Jurkat, Clone E6-1 (cell line): ENCODE measurements around the gene IVD.

ENCODE experiments used
- DNase-seq: peaks from one replicate; pipeline ENCODE4 v3.0.0-alpha.2; 2011; ENCODE audit warnings: low read depth, low spot score
- H3K4me3 ChIP-seq: 2 replicates; pipeline ENCODE4 v1.5.1; 2011; ENCODE audit warnings: mild to moderate bottlenecking, low read length, control low read depth, moderate library complexity

IVD gene

GRCh38 chr15:40467261-40467615 is 61.6 kb downstream of the IVD start:
- no peak overlapping the region for H3K4me3 ChIP-seq
- no peak for DNase-seq

DNA sequence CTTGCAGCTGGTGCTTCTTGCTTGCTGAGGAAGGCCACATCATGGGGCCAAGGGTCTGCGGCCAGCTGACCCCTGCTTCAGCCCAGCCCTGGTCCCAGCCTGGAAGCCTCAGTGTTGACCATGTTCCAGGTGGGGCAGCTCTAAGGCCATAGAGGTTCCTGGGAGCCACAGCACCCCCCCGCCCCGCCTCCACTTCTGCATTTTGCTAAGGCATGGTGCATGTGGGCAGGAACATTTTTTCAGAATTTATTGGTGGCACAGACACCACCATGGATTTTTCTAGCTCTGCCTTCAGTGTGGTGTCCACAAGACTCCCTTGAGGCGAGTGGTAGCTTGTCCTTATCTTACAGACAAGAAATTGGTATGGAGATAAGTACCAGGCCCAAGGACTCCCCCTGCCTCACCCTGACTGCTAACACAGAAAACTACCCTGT is 63.3 kb downstream of the IVD start:
- no peak for DNase-seq
- H3K4me3 ChIP-seq, result no peak overlapping the region

- H3K4me3 ChIP-seq, result no peak overlapping the region
- no peak for DNase-seq
Observed at GRCh38 chr15:40469776-40470390, 64.3 kb downstream of the IVD start.

DNA sequence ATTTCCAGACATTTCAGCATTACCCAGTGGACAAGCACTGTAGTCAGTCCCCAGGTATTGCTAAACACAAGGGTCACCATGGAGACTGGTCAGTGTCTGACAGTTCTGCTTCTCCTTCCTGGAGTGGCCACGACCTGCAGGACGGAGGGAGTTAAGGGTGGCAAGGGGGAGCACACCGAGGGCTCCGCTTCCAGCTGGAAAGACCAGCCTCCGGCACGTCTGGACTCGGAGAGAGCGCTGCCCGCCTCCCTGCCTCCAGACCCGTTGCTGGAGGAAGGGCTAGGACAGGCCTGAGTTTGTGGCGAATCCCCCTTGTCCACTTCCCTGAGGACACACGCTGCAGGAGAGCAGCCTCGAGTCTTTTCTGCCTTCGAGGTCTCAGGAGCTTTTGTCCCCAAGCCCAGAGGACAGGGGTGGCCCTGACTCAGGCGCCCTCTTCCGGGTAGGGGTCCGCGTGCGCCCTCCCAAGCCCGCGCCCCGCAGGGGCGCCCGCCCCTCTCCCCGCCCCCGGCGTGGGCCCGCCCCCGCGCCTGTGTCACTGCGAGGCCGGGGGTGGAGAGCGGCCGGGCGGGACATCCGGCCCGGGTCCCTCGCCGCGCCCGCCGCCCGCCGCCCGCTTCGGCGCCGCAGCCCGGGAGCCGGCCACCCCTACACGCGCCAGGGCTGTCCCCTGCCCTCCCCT is 65.0 kb downstream of the IVD start, which contains the start of gene CHST14:
Gene CHST14 (plus strand): TSS at position 562 of the 682 bp plus-strand sequence. CDS start 230 bp downstream, outside the sequence.
- DNase-seq, result peak; percentile 19
- peak within 1 kb of the TSS; percentile 68 for H3K4me3 ChIP-seq
